Dermis blood vessel endothelial cell (primary cell): ENCODE measurements around the gene MOXD1. TPM values are rescaled to one million over a fixed set of nuclear protein-coding genes. Genes with fewer than 3 reads are reported as not detected.

ENCODE experiments used
- DNase-seq: peaks from one replicate; pipeline ENCODE4 v3.0.0; 2010
- total RNA-seq: library from RNA; depleted of rRNA; stranded (reverse); fragments of >200 nt; gene quantifications from 2 replicates; pipeline ENCODE4 v1.2.3, GENCODE V29; 2014

The MOXD1 gene
- 0.34 and 0.65 TPM in 2 replicates for total RNA-seq

- peak; percentile 30 for DNase-seq
These were observed at the start of gene MOXD1 for GRCh38 chr6:132400883-132401617. MOXD1 (minus strand) TSS chr6:132401475; CDS start chr6:132401426, 49 bp downstream.

- no peak for DNase-seq
These were observed 45.6 kb upstream of the MOXD1 start for GRCh38 chr6:132446855-132447241.

GRCh38 chr6:132446141-132446854 is 45.0 kb upstream of the MOXD1 start:
- DNase-seq: no peak

GRCh38 chr6:132445201-132445951 is 44.1 kb upstream of the MOXD1 start:
- no peak for DNase-seq

GRCh38 chr6:132443206-132443605 is 41.9 kb upstream of the MOXD1 start:
- no peak for DNase-seq

GRCh38 chr6:132430110-132430509 is 28.8 kb upstream of the MOXD1 start:
- no peak for DNase-seq

GRCh38 chr6:132425176-132425575 is 23.9 kb upstream of the MOXD1 start:
- DNase-seq: no peak

GRCh38 chr6:132423839-132424238 is 22.6 kb upstream of the MOXD1 start:
- DNase-seq: no peak

- DNase-seq: no peak
These were observed 17.1 kb upstream of the MOXD1 start for GRCh38 chr6:132418235-132418965.

GRCh38 chr6:132414761-132415160 is 13.5 kb upstream of the MOXD1 start:
- DNase-seq: no peak

GRCh38 chr6:132414322-132414721 is 13.0 kb upstream of the MOXD1 start:
- no peak for DNase-seq

GRCh38 chr6:132413499-132413802 is 12.2 kb upstream of the MOXD1 start:
- DNase-seq: no peak

- no peak for DNase-seq
These were observed 11.6 kb upstream of the MOXD1 start for GRCh38 chr6:132412656-132413498.

- DNase-seq: no peak
These were observed 10.0 kb upstream of the MOXD1 start for GRCh38 chr6:132411296-132411695.

- no peak for DNase-seq
These were observed 9.6 kb upstream of the MOXD1 start for GRCh38 chr6:132410830-132411229.

- DNase-seq: no peak
These were observed 4.1 kb upstream of the MOXD1 start for GRCh38 chr6:132405143-132405915.

GRCh38 chr6:132404736-132405135 is 3.5 kb upstream of the MOXD1 start:
- DNase-seq: no peak

- DNase-seq: no peak
These were observed 3.1 kb upstream of the MOXD1 start for GRCh38 chr6:132404330-132404729.

- no peak for DNase-seq
These were observed 477 bp upstream of the MOXD1 start for GRCh38 chr6:132401618-132402285.

- DNase-seq: no peak
These were observed 756 bp downstream of the MOXD1 start for GRCh38 chr6:132400555-132400882.
